ENCODE data around the gene EVC2.

The EVC2 gene

DNA sequence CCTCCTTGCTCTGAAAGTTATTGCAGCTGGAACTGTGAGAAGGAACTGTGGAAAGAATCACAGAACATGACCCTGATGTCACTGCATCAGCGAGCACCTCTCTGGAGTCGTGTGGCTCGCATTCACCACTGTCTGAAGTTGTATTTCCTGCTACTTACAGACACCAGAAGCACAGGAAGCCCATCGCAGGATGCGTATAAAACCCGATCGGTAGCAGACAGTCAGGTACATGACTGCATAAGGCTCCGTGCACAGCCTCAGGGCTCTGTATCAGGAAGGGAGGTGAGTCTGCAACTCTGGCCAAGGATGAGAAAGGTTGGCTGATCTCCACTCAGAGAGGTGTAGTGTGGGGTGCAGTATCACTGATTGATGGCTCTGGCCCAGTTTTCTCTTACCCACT, 134.4 kb downstream of the EVC2 start:
- Histone ChIP-seq H3K4me1 (ENCODE audit: control insufficient read depth in 2 of 2, insufficient read depth in 2 of 2, low read length in 2 of 2) (no peaks in the 10 kb centered on the region), H3K4me3 (ENCODE audit: low read length in 2 of 2) (no peak overlapping the region), H3K9ac (ENCODE audit: low read depth in 1 of 2, low read length in 2 of 2) (no peak overlapping the region), H3K9me3 (ENCODE audit: control insufficient read depth in 2 of 2, low read length in 2 of 2) (peaks cover 0 to under 1% of the 10 kb centered on the region in 2 donors), H3K27me3 (ENCODE audit: control insufficient read depth in 2 of 2, insufficient read depth in 2 of 2, low read length in 2 of 2) (no peaks in the 10 kb centered on the region), H3K36me3 (ENCODE audit: control insufficient read depth in 2 of 2, insufficient read depth in 2 of 2, low read length in 2 of 2) (peaks cover 0 to 4% of the 10 kb centered on the region in 2 donors), H3K27ac (ENCODE audit: low read depth in 2 of 2, low read length in 2 of 2) (no peak overlapping the region)

GRCh38 chr4:5572751-5573150, 135.6 kb downstream of the EVC2 start:
- no peaks in the 10 kb centered on the region for H3K4me1 ChIP-seq (ENCODE audit: control insufficient read depth in 2 of 2, insufficient read depth in 2 of 2, low read length in 2 of 2)
- no peaks in the 10 kb centered on the region for H3K27me3 ChIP-seq (ENCODE audit: control insufficient read depth in 2 of 2, insufficient read depth in 2 of 2, low read length in 2 of 2)
- H3K9ac ChIP-seq (ENCODE audit: low read depth in 1 of 2, low read length in 2 of 2), result no peak overlapping the region
- H3K36me3 ChIP-seq (ENCODE audit: control insufficient read depth in 2 of 2, insufficient read depth in 2 of 2, low read length in 2 of 2), result peaks cover 0 to 4% of the 10 kb centered on the region in 2 donors
- peaks cover 0 to 2% of the 10 kb centered on the region in 2 donors for H3K9me3 ChIP-seq (ENCODE audit: control insufficient read depth in 2 of 2, low read length in 2 of 2)
- H3K4me3 ChIP-seq (ENCODE audit: low read length in 2 of 2), result no peak overlapping the region
- no peak overlapping the region for H3K27ac ChIP-seq (ENCODE audit: low read depth in 2 of 2, low read length in 2 of 2)

DNA sequence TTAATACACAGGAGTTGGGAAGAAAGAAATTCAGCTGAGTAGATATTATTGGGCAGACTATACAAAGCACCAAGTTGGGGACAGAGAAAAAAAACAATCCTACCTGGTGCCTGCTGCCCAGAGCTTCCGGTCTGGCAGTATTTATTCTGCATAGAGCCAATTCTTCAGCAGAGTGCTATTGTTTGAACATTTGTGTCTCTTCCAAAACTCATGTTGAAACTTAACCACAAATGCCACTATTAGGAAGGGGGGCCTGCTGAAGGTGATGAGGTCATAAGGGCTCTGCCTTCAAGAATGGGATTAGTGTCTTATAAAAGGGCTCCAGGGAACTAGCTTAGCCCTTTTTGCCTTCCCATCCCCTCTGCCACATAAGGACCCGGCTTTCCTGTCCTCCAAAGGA, 136.2 kb downstream of the EVC2 start:
- no peaks in the 10 kb centered on the region for H3K27me3 ChIP-seq (ENCODE audit: control insufficient read depth in 2 of 2, insufficient read depth in 2 of 2, low read length in 2 of 2)
- H3K9me3 ChIP-seq (ENCODE audit: control insufficient read depth in 2 of 2, low read length in 2 of 2), result peaks cover 0 to 2% of the 10 kb centered on the region in 2 donors
- H3K4me3 ChIP-seq (ENCODE audit: low read length in 2 of 2), result no peak overlapping the region
- H3K27ac ChIP-seq (ENCODE audit: low read depth in 2 of 2, low read length in 2 of 2), result no peak overlapping the region
- H3K9ac ChIP-seq (ENCODE audit: low read depth in 1 of 2, low read length in 2 of 2), result no peak overlapping the region
- peaks cover 0 to 4% of the 10 kb centered on the region in 2 donors for H3K36me3 ChIP-seq (ENCODE audit: control insufficient read depth in 2 of 2, insufficient read depth in 2 of 2, low read length in 2 of 2)
- H3K4me1 ChIP-seq (ENCODE audit: control insufficient read depth in 2 of 2, insufficient read depth in 2 of 2, low read length in 2 of 2), result no peaks in the 10 kb centered on the region

- Histone ChIP-seq H3K36me3 (ENCODE audit: control insufficient read depth in 2 of 2, insufficient read depth in 2 of 2, low read length in 2 of 2) (peaks cover 0 to 4% of the 10 kb centered on the region in 2 donors), H3K27ac (ENCODE audit: low read depth in 2 of 2, low read length in 2 of 2) (no peak overlapping the region), H3K9ac (ENCODE audit: low read depth in 1 of 2, low read length in 2 of 2) (no peak overlapping the region), H3K4me1 (ENCODE audit: control insufficient read depth in 2 of 2, insufficient read depth in 2 of 2, low read length in 2 of 2) (no peaks in the 10 kb centered on the region), H3K27me3 (ENCODE audit: control insufficient read depth in 2 of 2, insufficient read depth in 2 of 2, low read length in 2 of 2) (no peaks in the 10 kb centered on the region), H3K4me3 (ENCODE audit: low read length in 2 of 2) (no peak overlapping the region), H3K9me3 (ENCODE audit: control insufficient read depth in 2 of 2, low read length in 2 of 2) (peaks cover 0 to 2% of the 10 kb centered on the region in 2 donors)
Measured at GRCh38 chr4:5571646-5572045, 136.7 kb downstream of the EVC2 start.

DNA sequence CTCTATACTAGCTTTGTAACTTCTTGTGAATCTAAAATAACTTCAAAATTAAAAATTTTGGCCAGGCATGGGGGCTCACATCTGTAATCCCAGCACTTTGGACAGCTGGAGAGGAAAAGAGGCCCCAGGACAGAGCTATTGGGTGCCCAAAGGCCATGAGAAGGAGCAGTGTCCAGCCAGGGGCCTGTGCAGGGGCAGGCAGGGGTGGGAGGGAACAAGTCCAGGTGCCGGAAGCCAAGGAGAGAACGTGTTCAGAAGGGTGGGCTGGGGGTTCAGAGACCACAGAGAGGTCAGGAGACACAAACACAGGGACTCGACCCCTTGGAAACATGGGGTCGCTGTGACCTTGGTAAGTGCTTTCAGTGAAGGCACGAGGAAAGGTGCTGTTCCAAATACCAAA, 138.9 kb downstream of the EVC2 start:
- Histone ChIP-seq H3K36me3 (ENCODE audit: control insufficient read depth in 2 of 2, insufficient read depth in 2 of 2, low read length in 2 of 2) (no peaks in the 10 kb centered on the region), H3K4me1 (ENCODE audit: control insufficient read depth in 2 of 2, insufficient read depth in 2 of 2, low read length in 2 of 2) (no peaks in the 10 kb centered on the region), H3K9ac (ENCODE audit: low read depth in 1 of 2, low read length in 2 of 2) (no peak overlapping the region), H3K27me3 (ENCODE audit: control insufficient read depth in 2 of 2, insufficient read depth in 2 of 2, low read length in 2 of 2) (no peaks in the 10 kb centered on the region), H3K4me3 (ENCODE audit: low read length in 2 of 2) (no peak overlapping the region), H3K27ac (ENCODE audit: low read depth in 2 of 2, low read length in 2 of 2) (no peak overlapping the region), H3K9me3 (ENCODE audit: control insufficient read depth in 2 of 2, low read length in 2 of 2) (peaks cover 0 to 2% of the 10 kb centered on the region in 2 donors)

GRCh38 chr4:5568931-5569330, 139.4 kb downstream of the EVC2 start:
- Histone ChIP-seq H3K27ac (ENCODE audit: low read depth in 2 of 2, low read length in 2 of 2) (no peak overlapping the region), H3K4me1 (ENCODE audit: control insufficient read depth in 2 of 2, insufficient read depth in 2 of 2, low read length in 2 of 2) (no peaks in the 10 kb centered on the region), H3K27me3 (ENCODE audit: control insufficient read depth in 2 of 2, insufficient read depth in 2 of 2, low read length in 2 of 2) (no peaks in the 10 kb centered on the region), H3K36me3 (ENCODE audit: control insufficient read depth in 2 of 2, insufficient read depth in 2 of 2, low read length in 2 of 2) (no peaks in the 10 kb centered on the region), H3K4me3 (ENCODE audit: low read length in 2 of 2) (no peak overlapping the region), H3K9ac (ENCODE audit: low read depth in 1 of 2, low read length in 2 of 2) (no peak overlapping the region), H3K9me3 (ENCODE audit: control insufficient read depth in 2 of 2, low read length in 2 of 2) (peaks cover 0 to 2% of the 10 kb centered on the region in 2 donors)

DNA sequence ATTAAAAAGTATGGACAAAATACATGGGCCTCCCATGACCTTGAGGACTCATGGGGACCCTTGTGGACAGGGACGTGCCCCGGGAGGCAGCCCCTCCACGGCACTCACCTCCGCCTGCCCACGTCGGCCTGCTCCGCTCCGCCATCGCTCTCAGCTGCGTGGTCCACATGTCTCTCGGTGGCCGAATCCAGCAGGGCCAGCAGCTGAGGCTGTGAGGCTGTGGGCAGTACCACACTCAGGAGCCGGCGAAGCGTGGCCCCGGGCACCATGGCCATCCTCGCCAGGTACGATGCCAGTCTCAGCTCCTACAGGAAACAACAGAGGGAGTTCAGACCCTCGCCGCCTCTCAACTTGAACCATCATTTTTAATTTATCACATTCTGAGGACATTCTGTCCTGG, 140.0 kb downstream of the EVC2 start:
- Histone ChIP-seq H3K27ac (ENCODE audit: low read depth in 2 of 2, low read length in 2 of 2) (no peak overlapping the region), H3K9me3 (ENCODE audit: control insufficient read depth in 2 of 2, low read length in 2 of 2) (peaks cover 0 to 2% of the 10 kb centered on the region in 2 donors), H3K4me3 (ENCODE audit: low read length in 2 of 2) (no peak overlapping the region), H3K4me1 (ENCODE audit: control insufficient read depth in 2 of 2, insufficient read depth in 2 of 2, low read length in 2 of 2) (no peaks in the 10 kb centered on the region), H3K9ac (ENCODE audit: low read depth in 1 of 2, low read length in 2 of 2) (no peak overlapping the region), H3K36me3 (ENCODE audit: control insufficient read depth in 2 of 2, insufficient read depth in 2 of 2, low read length in 2 of 2) (no peaks in the 10 kb centered on the region), H3K27me3 (ENCODE audit: control insufficient read depth in 2 of 2, insufficient read depth in 2 of 2, low read length in 2 of 2) (no peaks in the 10 kb centered on the region)

- H3K27me3 ChIP-seq (ENCODE audit: control insufficient read depth in 2 of 2, insufficient read depth in 2 of 2, low read length in 2 of 2), result no peaks in the 10 kb centered on the region
Measured at GRCh38 chr4:5566991-5567390, 141.4 kb downstream of the EVC2 start.

DNA sequence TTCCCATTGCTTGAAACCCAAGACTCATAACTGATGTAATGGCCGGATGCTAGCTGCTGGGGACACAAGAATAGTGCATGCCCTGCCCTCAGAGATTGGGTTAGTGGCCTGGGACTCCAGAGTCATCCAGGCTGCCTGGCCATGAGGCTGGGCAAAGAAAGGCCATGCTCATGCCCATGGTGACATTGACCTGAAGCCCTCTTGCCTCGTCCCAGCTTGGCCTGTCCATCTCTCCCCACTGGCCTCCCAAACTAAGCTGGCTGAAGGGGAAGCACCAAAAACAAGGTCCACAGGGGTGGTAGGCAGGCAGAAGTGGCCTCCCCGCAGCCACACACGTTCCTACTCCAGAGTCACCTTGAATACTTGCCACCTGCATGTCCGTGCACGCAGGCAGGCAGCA, 141.8 kb downstream of the EVC2 start:
- Histone ChIP-seq H3K9me3 (ENCODE audit: control insufficient read depth in 2 of 2, low read length in 2 of 2) (peaks cover 0 to 2% of the 10 kb centered on the region in 2 donors), H3K4me1 (ENCODE audit: control insufficient read depth in 2 of 2, insufficient read depth in 2 of 2, low read length in 2 of 2) (no peaks in the 10 kb centered on the region), H3K9ac (ENCODE audit: low read depth in 1 of 2, low read length in 2 of 2) (no peak overlapping the region), H3K4me3 (ENCODE audit: low read length in 2 of 2) (no peak overlapping the region), H3K27me3 (ENCODE audit: control insufficient read depth in 2 of 2, insufficient read depth in 2 of 2, low read length in 2 of 2) (no peaks in the 10 kb centered on the region), H3K27ac (ENCODE audit: low read depth in 2 of 2, low read length in 2 of 2) (no peak overlapping the region), H3K36me3 (ENCODE audit: control insufficient read depth in 2 of 2, insufficient read depth in 2 of 2, low read length in 2 of 2) (no peaks in the 10 kb centered on the region)

More at GRCh38 chr4:5566991-5567390, 141.4 kb downstream of the EVC2 start:
- Histone ChIP-seq H3K4me3 (ENCODE audit: low read length in 2 of 2) (no peak overlapping the region), H3K27ac (ENCODE audit: low read depth in 2 of 2, low read length in 2 of 2) (no peak overlapping the region), H3K4me1 (ENCODE audit: control insufficient read depth in 2 of 2, insufficient read depth in 2 of 2, low read length in 2 of 2) (no peaks in the 10 kb centered on the region), H3K9me3 (ENCODE audit: control insufficient read depth in 2 of 2, low read length in 2 of 2) (peaks cover 0 to 2% of the 10 kb centered on the region in 2 donors), H3K36me3 (ENCODE audit: control insufficient read depth in 2 of 2, insufficient read depth in 2 of 2, low read length in 2 of 2) (no peaks in the 10 kb centered on the region), H3K9ac (ENCODE audit: low read depth in 1 of 2, low read length in 2 of 2) (no peak overlapping the region)

GRCh38 chr4:5563856-5564255, 144.5 kb downstream of the EVC2 start:
- Histone ChIP-seq H3K4me3 (ENCODE audit: low read length in 2 of 2) (no peak overlapping the region), H3K36me3 (ENCODE audit: control insufficient read depth in 2 of 2, insufficient read depth in 2 of 2, low read length in 2 of 2) (no peaks in the 10 kb centered on the region), H3K9me3 (ENCODE audit: control insufficient read depth in 2 of 2, low read length in 2 of 2) (peaks cover 0 to under 1% of the 10 kb centered on the region in 2 donors), H3K9ac (ENCODE audit: low read depth in 1 of 2, low read length in 2 of 2) (no peak overlapping the region), H3K27ac (ENCODE audit: low read depth in 2 of 2, low read length in 2 of 2) (no peak overlapping the region), H3K27me3 (ENCODE audit: control insufficient read depth in 2 of 2, insufficient read depth in 2 of 2, low read length in 2 of 2) (no peaks in the 10 kb centered on the region), H3K4me1 (ENCODE audit: control insufficient read depth in 2 of 2, insufficient read depth in 2 of 2, low read length in 2 of 2) (no peaks in the 10 kb centered on the region)

GRCh38 chr4:5562476-5562875, 145.9 kb downstream of the EVC2 start:
- no peaks in the 10 kb centered on the region for H3K9me3 ChIP-seq (ENCODE audit: control insufficient read depth in 2 of 2, low read length in 2 of 2)
- H3K9ac ChIP-seq (ENCODE audit: low read depth in 1 of 2, low read length in 2 of 2), result no peak overlapping the region
- H3K27ac ChIP-seq (ENCODE audit: low read depth in 2 of 2, low read length in 2 of 2), result no peak overlapping the region
- H3K4me1 ChIP-seq (ENCODE audit: control insufficient read depth in 2 of 2, insufficient read depth in 2 of 2, low read length in 2 of 2), result no peaks in the 10 kb centered on the region
- no peaks in the 10 kb centered on the region for H3K27me3 ChIP-seq (ENCODE audit: control insufficient read depth in 2 of 2, insufficient read depth in 2 of 2, low read length in 2 of 2)
- no peaks in the 10 kb centered on the region for H3K36me3 ChIP-seq (ENCODE audit: control insufficient read depth in 2 of 2, insufficient read depth in 2 of 2, low read length in 2 of 2)
- H3K4me3 ChIP-seq (ENCODE audit: low read length in 2 of 2), result no peak overlapping the region
